Ishikawa (cell line): ENCODE results near the gene PPP1R13B.

ENCODE experiments used
- CEBPB ChIP-seq: IDR thresholded peaks from 2 replicates; pipeline ENCODE4 v1.6.1; 2012
- CREB1 ChIP-seq: IDR thresholded peaks from 2 replicates; pipeline ENCODE4 v1.6.1; 2012; ENCODE audit warnings: low read depth
- EGR1 ChIP-seq: IDR thresholded peaks from 2 replicates; pipeline ENCODE4 v1.6.1; 2012
- EP300 ChIP-seq: IDR thresholded peaks from 2 replicates; pipeline ENCODE4 v1.6.1; 2012; ENCODE audit warnings: borderline replicate concordance
- FOXM1 ChIP-seq: IDR thresholded peaks from 2 replicates; pipeline ENCODE4 v1.6.1; 2012; ENCODE audit warnings: low read depth, borderline replicate concordance
- NFIC ChIP-seq: IDR thresholded peaks from 2 replicates; pipeline ENCODE4 v1.6.1; 2012
- RAD21 ChIP-seq: IDR thresholded peaks from 2 replicates; pipeline ENCODE4 v1.6.1; 2012; ENCODE audit warnings: low read depth
- TAF1 ChIP-seq: IDR thresholded peaks from 2 replicates; pipeline ENCODE4 v1.6.1; 2012; ENCODE audit warnings: low read depth, mild to moderate bottlenecking
- TCF12 ChIP-seq: IDR thresholded peaks from 2 replicates; pipeline ENCODE4 v1.6.1; 2012; ENCODE audit warnings: low read depth
- TEAD4 ChIP-seq: IDR thresholded peaks from 2 replicates; pipeline ENCODE4 v1.6.1; 2012
- YY1 ChIP-seq: IDR thresholded peaks from 2 replicates; pipeline ENCODE4 v1.6.1; 2012; ENCODE audit warnings: low read depth
- ZBTB7A ChIP-seq: IDR thresholded peaks from 2 replicates; pipeline ENCODE4 v1.6.1; 2012; ENCODE audit warnings: low read depth
- TF ChIP-seq, protein P1 (sequence below): IDR thresholded peaks from 2 replicates; pipeline ENCODE4 v1.6.1; 2012
- TF ChIP-seq, protein P2 (sequence below): IDR thresholded peaks from 2 replicates; pipeline ENCODE4 v1.6.1; 2012; ENCODE audit warnings: low read depth, mild to moderate bottlenecking
- TF ChIP-seq, protein P3 (sequence below): IDR thresholded peaks from 2 replicates; pipeline ENCODE4 v1.6.1; 2012

PPP1R13B gene

DNA sequence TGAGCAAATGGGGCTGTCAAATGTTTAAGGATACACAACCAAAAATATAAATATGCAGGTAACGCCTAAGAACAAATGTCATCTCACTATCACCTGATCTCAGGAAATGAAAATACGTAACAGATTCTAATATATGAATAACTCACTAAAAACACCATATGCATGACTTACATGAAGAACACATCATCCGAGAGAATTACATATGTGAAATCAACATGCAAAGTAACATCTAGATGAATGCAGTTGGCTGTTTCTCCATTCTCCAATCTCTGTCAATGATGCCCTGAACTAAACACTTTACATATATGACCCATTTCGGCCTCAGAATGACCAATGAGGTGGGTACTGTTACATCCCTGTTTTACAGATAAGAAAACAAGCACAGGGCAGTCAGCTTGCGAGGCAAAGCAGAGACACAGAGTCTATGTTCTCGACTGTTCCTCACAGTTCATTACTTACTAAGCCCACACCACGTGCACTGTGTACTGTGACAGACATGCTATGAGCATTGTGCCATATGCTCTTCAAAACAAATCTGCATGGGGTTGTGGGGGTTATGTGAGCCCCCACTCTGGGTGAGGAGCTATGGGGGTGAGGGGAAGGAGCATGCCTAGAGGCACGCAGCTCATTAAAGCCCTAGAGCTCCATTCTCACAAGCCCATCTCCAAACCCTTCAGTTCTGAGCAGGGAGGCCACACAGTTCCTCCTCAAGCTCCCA lies 89.2 kb downstream of the PPP1R13B start:
- TF ChIP-seq FOXM1, result no peak
- TF ChIP-seq EGR1, result no peak
- no peak for TF ChIP-seq RAD21
- TF ChIP-seq EP300, result no peak
- TF ChIP-seq ZBTB7A, result no peak
- TF ChIP-seq YY1, result no peak
- TF ChIP-seq, protein P1, sequence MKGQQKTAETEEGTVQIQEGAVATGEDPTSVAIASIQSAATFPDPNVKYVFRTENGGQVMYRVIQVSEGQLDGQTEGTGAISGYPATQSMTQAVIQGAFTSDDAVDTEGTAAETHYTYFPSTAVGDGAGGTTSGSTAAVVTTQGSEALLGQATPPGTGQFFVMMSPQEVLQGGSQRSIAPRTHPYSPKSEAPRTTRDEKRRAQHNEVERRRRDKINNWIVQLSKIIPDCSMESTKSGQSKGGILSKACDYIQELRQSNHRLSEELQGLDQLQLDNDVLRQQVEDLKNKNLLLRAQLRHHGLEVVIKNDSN, result no peak
- TF ChIP-seq TCF12, result no peak
- TF ChIP-seq, protein P2, sequence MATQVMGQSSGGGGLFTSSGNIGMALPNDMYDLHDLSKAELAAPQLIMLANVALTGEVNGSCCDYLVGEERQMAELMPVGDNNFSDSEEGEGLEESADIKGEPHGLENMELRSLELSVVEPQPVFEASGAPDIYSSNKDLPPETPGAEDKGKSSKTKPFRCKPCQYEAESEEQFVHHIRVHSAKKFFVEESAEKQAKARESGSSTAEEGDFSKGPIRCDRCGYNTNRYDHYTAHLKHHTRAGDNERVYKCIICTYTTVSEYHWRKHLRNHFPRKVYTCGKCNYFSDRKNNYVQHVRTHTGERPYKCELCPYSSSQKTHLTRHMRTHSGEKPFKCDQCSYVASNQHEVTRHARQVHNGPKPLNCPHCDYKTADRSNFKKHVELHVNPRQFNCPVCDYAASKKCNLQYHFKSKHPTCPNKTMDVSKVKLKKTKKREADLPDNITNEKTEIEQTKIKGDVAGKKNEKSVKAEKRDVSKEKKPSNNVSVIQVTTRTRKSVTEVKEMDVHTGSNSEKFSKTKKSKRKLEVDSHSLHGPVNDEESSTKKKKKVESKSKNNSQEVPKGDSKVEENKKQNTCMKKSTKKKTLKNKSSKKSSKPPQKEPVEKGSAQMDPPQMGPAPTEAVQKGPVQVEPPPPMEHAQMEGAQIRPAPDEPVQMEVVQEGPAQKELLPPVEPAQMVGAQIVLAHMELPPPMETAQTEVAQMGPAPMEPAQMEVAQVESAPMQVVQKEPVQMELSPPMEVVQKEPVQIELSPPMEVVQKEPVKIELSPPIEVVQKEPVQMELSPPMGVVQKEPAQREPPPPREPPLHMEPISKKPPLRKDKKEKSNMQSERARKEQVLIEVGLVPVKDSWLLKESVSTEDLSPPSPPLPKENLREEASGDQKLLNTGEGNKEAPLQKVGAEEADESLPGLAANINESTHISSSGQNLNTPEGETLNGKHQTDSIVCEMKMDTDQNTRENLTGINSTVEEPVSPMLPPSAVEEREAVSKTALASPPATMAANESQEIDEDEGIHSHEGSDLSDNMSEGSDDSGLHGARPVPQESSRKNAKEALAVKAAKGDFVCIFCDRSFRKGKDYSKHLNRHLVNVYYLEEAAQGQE, result no peak
- no peak for TF ChIP-seq CREB1
- TF ChIP-seq CEBPB, result no peak
- TF ChIP-seq, protein P3, sequence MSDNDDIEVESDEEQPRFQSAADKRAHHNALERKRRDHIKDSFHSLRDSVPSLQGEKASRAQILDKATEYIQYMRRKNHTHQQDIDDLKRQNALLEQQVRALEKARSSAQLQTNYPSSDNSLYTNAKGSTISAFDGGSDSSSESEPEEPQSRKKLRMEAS, result no peak
- no peak for TF ChIP-seq TAF1
- no peak for TF ChIP-seq TEAD4
- no peak for TF ChIP-seq NFIC

DNA sequence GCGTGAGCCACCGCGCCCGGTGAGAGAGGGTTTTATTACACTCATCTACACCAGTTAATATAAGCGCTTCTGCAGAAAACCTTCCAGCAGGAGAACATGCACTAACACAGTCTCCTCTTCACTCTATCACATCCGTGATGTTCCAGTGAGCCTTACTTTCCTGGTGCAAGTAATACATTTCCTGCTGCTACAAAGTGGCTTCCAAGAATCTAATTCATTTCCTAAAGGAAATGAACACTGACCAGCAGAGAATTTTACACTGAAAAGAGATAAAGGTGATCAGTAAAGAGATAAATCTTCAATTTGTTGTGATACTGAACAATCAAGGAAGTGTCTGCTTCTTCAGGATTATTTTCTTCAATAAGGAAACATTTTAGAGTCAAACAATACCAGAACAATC lies 92.3 kb downstream of the PPP1R13B start:
- TF ChIP-seq TCF12 (no peak), CEBPB (no peak), TAF1 (no peak), FOXM1 (no peak), EGR1 (no peak), NFIC (no peak), TEAD4 (no peak), CREB1 (no peak), RAD21 (no peak), EP300 (no peak), ZBTB7A (no peak)
- TF ChIP-seq, protein P3, result no peak
- TF ChIP-seq, protein P2, result no peak

DNA sequence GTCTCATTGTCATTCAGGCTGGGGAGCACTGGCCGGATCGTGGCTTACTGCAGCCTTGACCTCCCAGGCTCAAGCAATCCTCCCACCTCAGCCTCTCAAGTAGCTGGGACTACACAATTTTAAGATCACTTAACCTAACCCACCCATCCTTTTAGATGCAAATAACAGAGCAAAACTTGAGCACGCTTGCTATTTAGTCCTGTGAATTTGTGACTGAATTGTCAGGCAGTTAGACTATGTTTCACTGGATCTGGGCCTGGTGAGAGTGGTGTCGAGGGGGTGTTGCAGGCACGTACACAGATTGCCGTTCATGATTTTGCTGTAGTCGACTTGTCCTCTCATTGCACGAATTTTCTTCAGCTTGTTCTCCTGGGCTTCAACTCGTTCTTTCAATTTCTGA lies 93.6 kb downstream of the PPP1R13B start:
- no peak for TF ChIP-seq ZBTB7A
- TF ChIP-seq, protein P1, result no peak
- no peak for TF ChIP-seq EGR1
- TF ChIP-seq, protein P2, result no peak
- TF ChIP-seq CREB1, result no peak
- TF ChIP-seq, protein P3, result no peak
- TF ChIP-seq RAD21, result no peak
- no peak for TF ChIP-seq TCF12
- TF ChIP-seq TEAD4, result no peak
- TF ChIP-seq EP300, result no peak
- no peak for TF ChIP-seq TAF1
- TF ChIP-seq CEBPB, result no peak
- no peak for TF ChIP-seq NFIC
- TF ChIP-seq FOXM1, result no peak
- no peak for TF ChIP-seq YY1

DNA sequence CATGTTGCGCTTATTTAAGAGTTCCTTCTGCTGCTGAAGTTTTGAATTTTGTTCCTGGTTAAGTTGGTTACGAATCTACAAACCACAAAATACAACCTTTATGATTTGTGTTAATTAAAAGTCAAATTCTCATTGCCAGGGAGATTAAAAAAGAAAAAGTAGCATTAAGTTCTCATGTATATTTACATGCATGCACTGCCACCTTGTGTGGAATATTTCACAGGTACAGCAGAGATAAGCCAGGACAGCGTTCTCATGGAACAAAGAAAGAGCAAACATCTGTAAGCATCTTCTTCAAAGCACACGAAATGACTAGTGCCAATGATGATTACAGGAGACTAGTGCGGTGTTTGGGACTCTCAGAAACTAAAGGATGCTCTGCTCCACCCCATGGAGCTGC lies 97.5 kb downstream of the PPP1R13B start:
- TF ChIP-seq ZBTB7A (no peak), TAF1 (no peak), CREB1 (no peak)
- TF ChIP-seq, protein P1, result no peak
- TF ChIP-seq, protein P2, result no peak
